Anterior cingulate cortex (tissue), 58 donors: ENCODE data around the gene HIVEP3.
A peak's percentile ranks its signal among the peaks of the same experiment; 100 is the strongest.

Experiments
- DNase-seq, 58 donors: peaks; one replicate each; lab custom pipeline; 2025; lab: John Stamatoyannopoulos, UW

Gene HIVEP3

GRCh38 chr1:41678111-41678878, 240.4 kb downstream of the HIVEP3 start:
- DNase-seq: no peak

GRCh38 chr1:41677620-41678019, 241.1 kb downstream of the HIVEP3 start:
- no peak for DNase-seq

- DNase-seq: no peak
Observed at GRCh38 chr1:41675401-41675800, 243.3 kb downstream of the HIVEP3 start.

GRCh38 chr1:41674522-41674921, 244.2 kb downstream of the HIVEP3 start:
- DNase-seq: no peak

GRCh38 chr1:41673806-41674205, 244.9 kb downstream of the HIVEP3 start:
- no peak for DNase-seq

- DNase-seq: peak in 1 of 58 donors; percentile 9
Observed at GRCh38 chr1:41673378-41673777, 245.3 kb downstream of the HIVEP3 start.

GRCh38 chr1:41672641-41673361, 245.9 kb downstream of the HIVEP3 start:
- DNase-seq: no peak

- no peak for DNase-seq
Observed at GRCh38 chr1:41672173-41672572, 246.5 kb downstream of the HIVEP3 start.

- peak in 12 of 58 donors; percentile 16 to 48 (median 29) for DNase-seq
Observed at GRCh38 chr1:41671116-41671755, 247.5 kb downstream of the HIVEP3 start.

- DNase-seq: peak in 2 of 58 donors; percentile 26 to 28
Observed at GRCh38 chr1:41670217-41670957, 248.3 kb downstream of the HIVEP3 start.

GRCh38 chr1:41668967-41669366, 249.8 kb downstream of the HIVEP3 start:
- no peak for DNase-seq

- no peak for DNase-seq
Observed at GRCh38 chr1:41668054-41668660, 250.6 kb downstream of the HIVEP3 start.

GRCh38 chr1:41666981-41667631, 251.6 kb downstream of the HIVEP3 start:
- no peak for DNase-seq

- no peak for DNase-seq
Observed at GRCh38 chr1:41665962-41666917, 252.5 kb downstream of the HIVEP3 start.

GRCh38 chr1:41664861-41665640, 253.7 kb downstream of the HIVEP3 start:
- DNase-seq: no peak

GRCh38 chr1:41663671-41664400, 254.9 kb downstream of the HIVEP3 start:
- no peak for DNase-seq
